ENCODE data around the gene KLHDC7B. TPM values are rescaled to one million over a fixed set of nuclear protein-coding genes. Genes with fewer than 3 reads are reported as not detected.
A peak's percentile ranks its signal among the peaks of the same experiment; 100 is the strongest.

KLHDC7B gene
- total RNA-seq, 1 donor from 2014 or later: 7.2 TPM

- no peaks in the 10 kb centered on the region for H3K9me3 Mint-ChIP-seq (ENCODE audit: low read depth)
- H3K4me1 Mint-ChIP-seq (ENCODE audit: low read depth): peaks cover 49% of the 10 kb centered on the region
- H3K27ac Mint-ChIP-seq (ENCODE audit: unreplicated experiment): peak overlapping the region; percentile 27
- DNase-seq (ENCODE audit: low spot score): no peak
- TF ChIP-seq CTCF (IDR thresholded peaks at IDR 0.05): no peak
- peak overlapping the region; percentile 49 for H3K4me3 Mint-ChIP-seq (ENCODE audit: unreplicated experiment)
- H3K36me3 Mint-ChIP-seq (ENCODE audit: low read depth): peaks cover 3% of the 10 kb centered on the region
- H3K27me3 Mint-ChIP-seq (ENCODE audit: low read depth): no peaks in the 10 kb centered on the region
These were observed 16.9 kb upstream of the KLHDC7B start for GRCh38 chr22:50528682-50529415.

- H3K27me3 Mint-ChIP-seq (ENCODE audit: low read depth): no peaks in the 10 kb centered on the region
- H3K4me1 Mint-ChIP-seq (ENCODE audit: low read depth): peaks cover 50% of the 10 kb centered on the region
- H3K27ac Mint-ChIP-seq (ENCODE audit: unreplicated experiment): no peak overlapping the region
- no peaks in the 10 kb centered on the region for H3K9me3 Mint-ChIP-seq (ENCODE audit: low read depth)
- no peak for TF ChIP-seq CTCF (IDR thresholded peaks at IDR 0.05)
- peak; percentile 94 for DNase-seq (ENCODE audit: low spot score)
- H3K36me3 Mint-ChIP-seq (ENCODE audit: low read depth): peaks cover 2% of the 10 kb centered on the region
- H3K4me3 Mint-ChIP-seq (ENCODE audit: unreplicated experiment): peak overlapping the region; percentile 61
These were observed 16.2 kb upstream of the KLHDC7B start for GRCh38 chr22:50529416-50529896.

GRCh38 chr22:50529897-50530579, 15.7 kb upstream of the KLHDC7B start, which contains the start of gene TYMP:
TSS of gene TYMP (minus strand) at chr22:50530012. CDS start at chr22:50529709, 303 bp downstream.
- Mint-ChIP-seq H3K9me3 (ENCODE audit: low read depth) (no peaks in the 10 kb centered on the region), H3K36me3 (ENCODE audit: low read depth) (no peaks in the 10 kb centered on the region), H3K4me1 (ENCODE audit: low read depth) (peaks cover 47% of the 10 kb centered on the region), H3K27ac (ENCODE audit: unreplicated experiment) (peak within 1 kb of the TSS; percentile 82), H3K27me3 (ENCODE audit: low read depth) (no peaks in the 10 kb centered on the region), H3K4me3 (ENCODE audit: unreplicated experiment) (peak within 1 kb of the TSS; percentile 75)
- DNase-seq (ENCODE audit: low spot score): no peak
- TF ChIP-seq CTCF (IDR thresholded peaks at IDR 0.05): no peak

GRCh38 chr22:50530580-50530876, 15.2 kb upstream of the KLHDC7B start:
- peak overlapping the region; percentile 82 for H3K27ac Mint-ChIP-seq (ENCODE audit: unreplicated experiment)
- no peaks in the 10 kb centered on the region for H3K36me3 Mint-ChIP-seq (ENCODE audit: low read depth)
- H3K27me3 Mint-ChIP-seq (ENCODE audit: low read depth): no peaks in the 10 kb centered on the region
- peak overlapping the region; percentile 75 for H3K4me3 Mint-ChIP-seq (ENCODE audit: unreplicated experiment)
- no peak for TF ChIP-seq CTCF (IDR thresholded peaks at IDR 0.05)
- H3K4me1 Mint-ChIP-seq (ENCODE audit: low read depth): peaks cover 47% of the 10 kb centered on the region
- DNase-seq (ENCODE audit: low spot score): no peak
- no peaks in the 10 kb centered on the region for H3K9me3 Mint-ChIP-seq (ENCODE audit: low read depth)

GRCh38 chr22:50530877-50531545, 14.7 kb upstream of the KLHDC7B start:
- no peak for DNase-seq (ENCODE audit: low spot score)
- Mint-ChIP-seq H3K27ac (ENCODE audit: unreplicated experiment) (peak overlapping the region; percentile 82), H3K4me3 (ENCODE audit: unreplicated experiment) (peak overlapping the region; percentile 75), H3K4me1 (ENCODE audit: low read depth) (peaks cover 47% of the 10 kb centered on the region), H3K9me3 (ENCODE audit: low read depth) (no peaks in the 10 kb centered on the region), H3K27me3 (ENCODE audit: low read depth) (no peaks in the 10 kb centered on the region), H3K36me3 (ENCODE audit: low read depth) (no peaks in the 10 kb centered on the region)
- TF ChIP-seq CTCF (IDR thresholded peaks at IDR 0.05): no peak

Data from chondrocyte (in vitro differentiated cells).